Ascending aorta (tissue), 2 donors: ENCODE results near the gene NID1. TPM values are rescaled to one million over a fixed set of nuclear protein-coding genes. Genes with fewer than 3 reads are reported as not detected.

Source experiments
- DNase-seq, 2 donors: peaks; one replicate each; pipeline ENCODE4 v3.0.0-alpha.2; 2019; ENCODE audit warnings: low spot score in 2 of 2
- H3K27ac ChIP-seq, 2 donors: fragments of 200-600 bp; sonication (generic); one replicate each; pipeline ENCODE4 v1.5.1; 2016 to 2017; ENCODE audit warnings: mild to moderate bottlenecking in 1 of 2
- H3K27me3 ChIP-seq: fragments of 200-600 bp; sonication (generic); one replicate; pipeline ENCODE4 v1.5.1; 2017
- H3K36me3 ChIP-seq, 2 donors: fragments of 200-600 bp; sonication (generic); one replicate each; pipeline ENCODE4 v1.5.1; 2016
- H3K4me1 ChIP-seq, 2 donors: fragments of 200-600 bp; sonication (generic); one replicate each; pipeline ENCODE4 v1.5.1; 2016 to 2017; ENCODE audit warnings: mild to moderate bottlenecking in 1 of 2
- H3K4me3 ChIP-seq, 2 donors: fragments of 200-600 bp; sonication (generic); one replicate each; pipeline ENCODE4 v1.5.1; 2016 to 2017; ENCODE audit warnings: mild to moderate bottlenecking in 1 of 2
- H3K9me3 ChIP-seq, 2 donors: fragments of 200-600 bp; sonication (generic); one replicate each; pipeline ENCODE4 v1.5.1; 2016
- CTCF ChIP-seq, 3 experiments: fragments of 200-600 bp in 2 of 3; fragments of 450-650 bp in 1 of 3; sonication (generic) in 2 of 3; IDR thresholded peaks; one replicate each; pipeline ENCODE4 v1.5.1; 2016 to 2019; ENCODE audit warnings: antibody characterized with exemption in 3 of 3, mild to moderate bottlenecking in 1 of 3, moderate library complexity in 1 of 3
- intact Hi-C: fragments of 100-400 bp; cut with DNase I; formaldehyde crosslinking; loops from one replicate; pipeline ENCODE4 v1.15.1; 2023
- total RNA-seq: library from RNA; depleted of rRNA; stranded (reverse); fragments of >200 nt; gene quantifications from one replicate; pipeline ENCODE4 v1.1.0, GENCODE V29; 2016

NID1 gene
- total RNA-seq, 1 donor from 2014 or later, result 172 TPM

GRCh38 chr1:235951661-235952060 lies 113.2 kb downstream of the NID1 start:
- Histone ChIP-seq H3K9me3 (no peaks in the 10 kb centered on the region), H3K4me3 (no peak overlapping the region), H3K36me3 (no peaks in the 10 kb centered on the region), H3K27me3 (no peaks in the 10 kb centered on the region), H3K27ac (no peak overlapping the region), H3K4me1 (no peaks in the 10 kb centered on the region)
- TF ChIP-seq CTCF (IDR thresholded peaks at IDR 0.05), result no peak
- no peak for DNase-seq
- intact Hi-C loops, result no loop called here

- no peak for DNase-seq
- H3K4me3 ChIP-seq, result no peak overlapping the region
- H3K27ac ChIP-seq, result no peak overlapping the region
- TF ChIP-seq CTCF (IDR thresholded peaks at IDR 0.05), result no peak
- no peaks in the 10 kb centered on the region for H3K4me1 ChIP-seq
- H3K36me3 ChIP-seq, result no peaks in the 10 kb centered on the region
- intact Hi-C loops, result no loop called here
- no peaks in the 10 kb centered on the region for H3K9me3 ChIP-seq
- no peaks in the 10 kb centered on the region for H3K27me3 ChIP-seq
Observed at GRCh38 chr1:235950318-235950717, 114.6 kb downstream of the NID1 start.

- intact Hi-C loops, result no loop called here
- Histone ChIP-seq H3K27ac (no peak overlapping the region), H3K4me3 (no peak overlapping the region), H3K27me3 (no peaks in the 10 kb centered on the region), H3K4me1 (no peaks in the 10 kb centered on the region), H3K9me3 (no peaks in the 10 kb centered on the region), H3K36me3 (no peaks in the 10 kb centered on the region)
- no peak for DNase-seq
- no peak for TF ChIP-seq CTCF (IDR thresholded peaks at IDR 0.05)
Observed at GRCh38 chr1:235948774-235949427, 116.0 kb downstream of the NID1 start.

GRCh38 chr1:235947989-235948388 lies 116.9 kb downstream of the NID1 start:
- TF ChIP-seq CTCF (IDR thresholded peaks at IDR 0.05), result no peak
- DNase-seq, result no peak
- H3K36me3 ChIP-seq, result no peaks in the 10 kb centered on the region
- no peaks in the 10 kb centered on the region for H3K27me3 ChIP-seq
- H3K4me3 ChIP-seq, result no peak overlapping the region
- intact Hi-C loops, result no loop called here
- H3K27ac ChIP-seq, result no peak overlapping the region
- no peaks in the 10 kb centered on the region for H3K4me1 ChIP-seq
- H3K9me3 ChIP-seq, result no peaks in the 10 kb centered on the region

- Histone ChIP-seq H3K4me3 (no peak overlapping the region), H3K27me3 (no peaks in the 10 kb centered on the region), H3K9me3 (no peaks in the 10 kb centered on the region), H3K36me3 (no peaks in the 10 kb centered on the region), H3K4me1 (no peaks in the 10 kb centered on the region), H3K27ac (no peak overlapping the region)
- intact Hi-C loops, result no loop called here
- TF ChIP-seq CTCF (IDR thresholded peaks at IDR 0.05), result peak in 1 of 3 experiments; percentile 36
- DNase-seq, result no peak
Observed at GRCh38 chr1:235946571-235946981, 118.3 kb downstream of the NID1 start.
